ENCODE results near the gene GABRR1.

DNA sequence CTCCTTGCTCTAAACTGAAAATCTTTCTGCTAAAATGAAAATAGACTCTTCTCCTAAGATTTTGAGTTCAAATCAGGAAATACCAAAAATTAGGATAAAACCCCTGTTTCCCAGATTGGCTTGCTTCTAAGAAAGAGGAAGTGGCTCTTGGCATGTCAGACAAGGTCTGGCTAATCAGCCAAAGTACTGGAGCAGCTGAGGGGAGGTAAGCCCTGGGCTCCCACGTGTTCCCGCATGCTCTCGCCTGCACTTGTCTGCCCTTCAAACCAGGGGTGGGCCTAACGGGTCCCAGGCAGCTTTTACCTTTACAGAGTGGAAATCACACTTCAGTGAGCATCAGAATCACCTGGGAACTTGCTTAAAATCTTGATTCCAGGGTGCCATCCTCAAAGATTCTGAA, 43.2 kb upstream of the GABRR1 start:
- TF ChIP-seq EZH2 (IDR thresholded peaks at IDR 0.05; ENCODE audit: borderline replicate concordance, low read length) (no peak), CTCF (IDR thresholded peaks at IDR 0.05; ENCODE audit: low read length) (no peak)
